Erythroblast (primary cell): ENCODE data around the gene B4GALNT4.

ENCODE experiments used
- GATA1 ChIP-seq: IDR thresholded peaks from 2 replicates; pipeline ENCODE4 v1.6.1; 2011; ENCODE audit warnings: low read depth, mild to moderate bottlenecking, control low read depth, low read length, moderate library complexity
- POLR2A ChIP-seq: IDR thresholded peaks from 2 replicates; pipeline ENCODE4 v1.6.1; 2011; ENCODE audit warnings: mild to moderate bottlenecking, low read length

GRCh38 chr11:365831-366230, 3.5 kb upstream of the B4GALNT4 start:
- no peak for TF ChIP-seq GATA1
- no peak for TF ChIP-seq POLR2A
